ENCODE data around the gene BBC3.
"Not testable (repeated sequence)": the region's sequence is repeated elsewhere in the genome, so short reads cannot be mapped to it uniquely, and the experiment has no call there.

BBC3 gene

GRCh38 chr19:47258434-47258833, 27.4 kb upstream of the BBC3 start:
- H3K4me3 ChIP-seq (ENCODE audit: insufficient read depth, low read depth, low read length, poor library complexity, severe bottlenecking) = no peak overlapping the region

GRCh38 chr19:47257411-47258169, 26.6 kb upstream of the BBC3 start:
- H3K9me3 ChIP-seq (ENCODE audit: control insufficient read depth, low read length) = no peaks in the 10 kb centered on the region
- DNase-seq = no peak
- H3K27ac ChIP-seq (ENCODE audit: insufficient read depth, low read length, poor library complexity, severe bottlenecking) = peak overlapping the region; percentile 14
- H3K4me3 ChIP-seq (ENCODE audit: insufficient read depth, low read depth, low read length, poor library complexity, severe bottlenecking) = peak overlapping the region; percentile 58
- H3K36me3 ChIP-seq (ENCODE audit: control insufficient read depth, insufficient read depth, low read length) = peaks cover 33% of the 10 kb centered on the region
- H3K4me1 ChIP-seq (ENCODE audit: control insufficient read depth, insufficient read depth, low read length, poor library complexity, severe bottlenecking) = peaks cover 9% of the 10 kb centered on the region
- no peaks in the 10 kb centered on the region for H3K27me3 ChIP-seq (replicated peaks; ENCODE audit: control insufficient read depth, insufficient read depth, low read length, poor library complexity, severe bottlenecking)

More at GRCh38 chr19:47258434-47258833, 27.4 kb upstream of the BBC3 start:
- DNase-seq = no peak
- no peaks in the 10 kb centered on the region for H3K9me3 ChIP-seq (ENCODE audit: control insufficient read depth, low read length)
- peaks cover 9% of the 10 kb centered on the region for H3K4me1 ChIP-seq (ENCODE audit: control insufficient read depth, insufficient read depth, low read length, poor library complexity, severe bottlenecking)
- H3K27ac ChIP-seq (ENCODE audit: insufficient read depth, low read length, poor library complexity, severe bottlenecking) = no peak overlapping the region
- peaks cover 37% of the 10 kb centered on the region for H3K36me3 ChIP-seq (ENCODE audit: control insufficient read depth, insufficient read depth, low read length)
- no peaks in the 10 kb centered on the region for H3K27me3 ChIP-seq (replicated peaks; ENCODE audit: control insufficient read depth, insufficient read depth, low read length, poor library complexity, severe bottlenecking)

- Histone ChIP-seq H3K4me3 (ENCODE audit: insufficient read depth, low read depth, low read length, poor library complexity, severe bottlenecking) (peak overlapping the region; percentile 58), H3K27me3 (replicated peaks; ENCODE audit: control insufficient read depth, insufficient read depth, low read length, poor library complexity, severe bottlenecking) (no peaks in the 10 kb centered on the region), H3K9me3 (ENCODE audit: control insufficient read depth, low read length) (no peaks in the 10 kb centered on the region), H3K4me1 (ENCODE audit: control insufficient read depth, insufficient read depth, low read length, poor library complexity, severe bottlenecking) (peaks cover 9% of the 10 kb centered on the region), H3K27ac (ENCODE audit: insufficient read depth, low read length, poor library complexity, severe bottlenecking) (peak overlapping the region; percentile 81), H3K36me3 (ENCODE audit: control insufficient read depth, insufficient read depth, low read length) (peaks cover 33% of the 10 kb centered on the region)
- peak; percentile 96 to 99 (median 98) for DNase-seq
Observed at GRCh38 chr19:47256693-47257410, 25.9 kb upstream of the BBC3 start.

GRCh38 chr19:47255879-47256692, 25.1 kb upstream of the BBC3 start, which contains the start of gene CCDC9:
Gene CCDC9 (plus strand): TSS chr19:47256525. CDS start chr19:47258401, 1,876 bp downstream.
- Histone ChIP-seq H3K27ac (ENCODE audit: insufficient read depth, low read length, poor library complexity, severe bottlenecking) (peak within 1 kb of the TSS; percentile 81), H3K9me3 (ENCODE audit: control insufficient read depth, low read length) (no peaks in the 10 kb centered on the region), H3K27me3 (replicated peaks; ENCODE audit: control insufficient read depth, insufficient read depth, low read length, poor library complexity, severe bottlenecking) (no peaks in the 10 kb centered on the region), H3K4me3 (ENCODE audit: insufficient read depth, low read depth, low read length, poor library complexity, severe bottlenecking) (peak within 1 kb of the TSS; percentile 58), H3K36me3 (ENCODE audit: control insufficient read depth, insufficient read depth, low read length) (peaks cover 29% of the 10 kb centered on the region), H3K4me1 (ENCODE audit: control insufficient read depth, insufficient read depth, low read length, poor library complexity, severe bottlenecking) (peaks cover 9% of the 10 kb centered on the region)
- peak in 2 of 3 donors; percentile 88 to 89 for DNase-seq

- Histone ChIP-seq H3K4me1 (ENCODE audit: control insufficient read depth, insufficient read depth, low read length, poor library complexity, severe bottlenecking) (peaks cover 9% of the 10 kb centered on the region), H3K9me3 (ENCODE audit: control insufficient read depth, low read length) (no peaks in the 10 kb centered on the region), H3K27me3 (replicated peaks; ENCODE audit: control insufficient read depth, insufficient read depth, low read length, poor library complexity, severe bottlenecking) (no peaks in the 10 kb centered on the region), H3K27ac (ENCODE audit: insufficient read depth, low read length, poor library complexity, severe bottlenecking) (no peak overlapping the region), H3K36me3 (ENCODE audit: control insufficient read depth, insufficient read depth, low read length) (peaks cover 8% of the 10 kb centered on the region), H3K4me3 (ENCODE audit: insufficient read depth, low read depth, low read length, poor library complexity, severe bottlenecking) (no peak overlapping the region)
- DNase-seq = no peak
Observed at GRCh38 chr19:47253970-47254369, 23.0 kb upstream of the BBC3 start.

- H3K4me3 ChIP-seq (ENCODE audit: insufficient read depth, low read depth, low read length, poor library complexity, severe bottlenecking) = no peak overlapping the region
- H3K36me3 ChIP-seq (ENCODE audit: control insufficient read depth, insufficient read depth, low read length) = peaks cover 3% of the 10 kb centered on the region
- H3K27ac ChIP-seq (ENCODE audit: insufficient read depth, low read length, poor library complexity, severe bottlenecking) = no peak overlapping the region
- H3K9me3 ChIP-seq (ENCODE audit: control insufficient read depth, low read length) = no peaks in the 10 kb centered on the region
- peaks cover 9% of the 10 kb centered on the region for H3K4me1 ChIP-seq (ENCODE audit: control insufficient read depth, insufficient read depth, low read length, poor library complexity, severe bottlenecking)
- no peak for DNase-seq
- H3K27me3 ChIP-seq (replicated peaks; ENCODE audit: control insufficient read depth, insufficient read depth, low read length, poor library complexity, severe bottlenecking) = no peaks in the 10 kb centered on the region
Observed at GRCh38 chr19:47253467-47253881, 22.5 kb upstream of the BBC3 start.

GRCh38 chr19:47253016-47253415, 22.0 kb upstream of the BBC3 start:
- not testable (repeated sequence) for H3K4me1 ChIP-seq (ENCODE audit: control insufficient read depth, insufficient read depth, low read length, poor library complexity, severe bottlenecking); H3K4me3 ChIP-seq (ENCODE audit: insufficient read depth, low read depth, low read length, poor library complexity, severe bottlenecking); H3K9me3 ChIP-seq (ENCODE audit: control insufficient read depth, low read length); DNase-seq; H3K36me3 ChIP-seq (ENCODE audit: control insufficient read depth, insufficient read depth, low read length); H3K27me3 ChIP-seq (replicated peaks; ENCODE audit: control insufficient read depth, insufficient read depth, low read length, poor library complexity, severe bottlenecking); H3K27ac ChIP-seq (ENCODE audit: insufficient read depth, low read length, poor library complexity, severe bottlenecking)

GRCh38 chr19:47247308-47247990, 16.4 kb upstream of the BBC3 start:
- Histone ChIP-seq H3K4me3 (ENCODE audit: insufficient read depth, low read depth, low read length, poor library complexity, severe bottlenecking) (no peak overlapping the region), H3K9me3 (ENCODE audit: control insufficient read depth, low read length) (no peaks in the 10 kb centered on the region), H3K36me3 (ENCODE audit: control insufficient read depth, insufficient read depth, low read length) (no peaks in the 10 kb centered on the region), H3K27me3 (replicated peaks; ENCODE audit: control insufficient read depth, insufficient read depth, low read length, poor library complexity, severe bottlenecking) (no peaks in the 10 kb centered on the region), H3K4me1 (ENCODE audit: control insufficient read depth, insufficient read depth, low read length, poor library complexity, severe bottlenecking) (peaks cover 13% of the 10 kb centered on the region), H3K27ac (ENCODE audit: insufficient read depth, low read length, poor library complexity, severe bottlenecking) (no peak overlapping the region)
- DNase-seq = peak in 2 of 3 donors; percentile 62 to 65

- no peaks in the 10 kb centered on the region for H3K27me3 ChIP-seq (replicated peaks; ENCODE audit: control insufficient read depth, insufficient read depth, low read length, poor library complexity, severe bottlenecking)
- no peaks in the 10 kb centered on the region for H3K36me3 ChIP-seq (ENCODE audit: control insufficient read depth, insufficient read depth, low read length)
- H3K27ac ChIP-seq (ENCODE audit: insufficient read depth, low read length, poor library complexity, severe bottlenecking) = peak overlapping the region; percentile 55
- H3K4me3 ChIP-seq (ENCODE audit: insufficient read depth, low read depth, low read length, poor library complexity, severe bottlenecking) = peak overlapping the region; percentile 13
- peaks cover 35% of the 10 kb centered on the region for H3K4me1 ChIP-seq (ENCODE audit: control insufficient read depth, insufficient read depth, low read length, poor library complexity, severe bottlenecking)
- DNase-seq = peak; percentile 80 to 85 (median 85)
- no peaks in the 10 kb centered on the region for H3K9me3 ChIP-seq (ENCODE audit: control insufficient read depth, low read length)
Observed at GRCh38 chr19:47243776-47244547, 13.0 kb upstream of the BBC3 start.
